GM19397 (cell line): ENCODE data around the gene KIF1A.

Experiments
- ATAC-seq: cut with Tn5 transposase; IDR thresholded peaks from one replicate; pipeline ENCODE4 v1.9.1; 2021; ENCODE audit warnings: mild to moderate bottlenecking, moderate library complexity; ENCODE audit not compliant: unreplicated experiment

Gene KIF1A

DNA sequence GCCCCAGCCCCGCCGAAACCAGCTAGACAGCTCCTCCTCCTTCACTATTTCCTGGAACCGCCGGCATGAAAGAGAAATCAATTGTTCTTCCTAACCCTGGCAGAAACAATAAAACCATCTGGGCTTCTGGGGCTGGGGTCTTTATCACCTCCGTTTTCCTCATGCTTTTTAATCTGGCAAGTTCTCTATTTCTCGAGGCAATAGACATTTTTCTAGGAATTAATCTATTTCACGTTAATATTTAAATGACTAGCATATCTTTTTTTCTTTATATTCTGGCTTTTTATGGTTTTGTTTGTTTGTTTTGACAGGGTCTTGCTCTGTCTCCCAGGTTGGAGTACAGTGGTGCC lies 1.4 kb upstream of the KIF1A start:
- ATAC-seq = no peak

DNA sequence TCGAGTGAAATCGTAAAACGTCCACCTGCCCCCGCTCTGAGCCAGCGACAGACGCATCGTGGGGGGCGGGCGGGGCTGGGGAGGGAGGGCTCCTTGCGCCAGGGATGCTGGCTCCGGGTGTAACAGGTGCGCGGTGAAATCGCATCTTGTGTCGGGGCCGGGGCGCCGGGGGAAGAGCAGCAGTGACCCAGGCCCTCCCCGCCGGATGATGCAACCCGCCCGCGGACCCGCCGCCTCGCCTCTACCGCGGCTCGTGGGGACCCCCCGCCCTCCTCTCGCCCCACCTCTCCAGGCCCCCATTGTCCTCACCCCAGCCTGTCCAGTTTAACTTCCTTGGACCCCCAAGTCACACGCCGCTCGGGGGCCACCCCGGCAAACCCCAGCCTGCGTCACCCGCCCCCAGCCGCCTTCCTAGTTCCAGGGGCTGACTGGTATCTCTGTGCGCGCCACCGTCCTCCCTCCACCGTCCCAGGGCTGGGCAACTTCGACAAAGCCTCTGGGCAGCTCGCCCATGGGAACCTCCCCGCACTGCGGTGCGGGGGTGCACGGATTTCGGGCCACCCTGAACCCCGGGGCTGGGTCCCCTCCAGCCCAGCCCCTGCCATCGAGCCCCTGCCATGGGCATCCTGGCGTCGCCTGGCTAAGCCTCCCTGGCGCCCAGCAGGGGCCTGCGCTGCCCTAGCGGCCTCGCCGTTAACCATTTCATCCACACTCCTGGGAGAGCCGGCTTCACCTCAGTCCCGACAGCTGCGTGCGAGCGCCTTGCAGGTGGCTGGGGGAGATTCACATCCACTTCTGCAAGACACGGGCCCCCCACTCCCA lies 799 bp upstream of the KIF1A start:
- ATAC-seq = no peak

DNA sequence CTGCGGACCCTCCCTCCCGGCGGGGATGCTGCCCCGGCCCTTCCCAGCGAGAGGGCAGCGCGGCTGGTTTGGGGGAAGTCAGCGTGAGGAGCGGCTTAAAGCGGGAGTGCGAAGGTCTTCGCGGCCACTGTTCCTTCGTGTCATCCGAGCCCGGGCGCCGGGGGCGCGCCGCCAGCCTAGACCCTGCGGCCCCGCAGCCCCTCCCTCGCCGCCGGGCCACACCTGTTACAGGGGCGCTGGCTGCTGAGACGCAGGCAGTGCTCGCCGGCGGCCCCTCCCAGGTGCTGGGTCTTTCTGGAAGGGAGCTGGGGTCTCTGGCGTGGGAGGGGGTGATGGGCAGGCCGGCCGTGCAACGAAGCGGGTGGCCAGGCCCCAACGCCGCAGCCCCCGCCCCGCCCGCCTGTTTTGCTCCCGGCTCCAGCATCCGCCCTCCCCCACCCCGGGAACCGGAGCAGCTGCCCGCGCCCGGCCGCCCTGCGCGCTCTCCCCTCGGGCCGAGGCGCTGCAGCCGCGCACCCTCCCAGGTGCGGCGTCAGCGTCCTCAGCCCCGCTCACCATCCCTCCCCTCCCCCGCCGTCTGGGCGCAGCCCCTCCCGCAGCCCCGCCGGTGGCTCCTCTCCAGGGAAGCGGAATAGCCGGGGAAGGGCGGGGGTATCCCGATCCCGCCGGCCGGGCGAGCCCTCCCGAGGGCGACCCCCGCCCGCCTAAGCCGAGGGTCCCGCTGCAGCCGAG lies 727 bp downstream of the KIF1A start:
- ATAC-seq = no peak

DNA sequence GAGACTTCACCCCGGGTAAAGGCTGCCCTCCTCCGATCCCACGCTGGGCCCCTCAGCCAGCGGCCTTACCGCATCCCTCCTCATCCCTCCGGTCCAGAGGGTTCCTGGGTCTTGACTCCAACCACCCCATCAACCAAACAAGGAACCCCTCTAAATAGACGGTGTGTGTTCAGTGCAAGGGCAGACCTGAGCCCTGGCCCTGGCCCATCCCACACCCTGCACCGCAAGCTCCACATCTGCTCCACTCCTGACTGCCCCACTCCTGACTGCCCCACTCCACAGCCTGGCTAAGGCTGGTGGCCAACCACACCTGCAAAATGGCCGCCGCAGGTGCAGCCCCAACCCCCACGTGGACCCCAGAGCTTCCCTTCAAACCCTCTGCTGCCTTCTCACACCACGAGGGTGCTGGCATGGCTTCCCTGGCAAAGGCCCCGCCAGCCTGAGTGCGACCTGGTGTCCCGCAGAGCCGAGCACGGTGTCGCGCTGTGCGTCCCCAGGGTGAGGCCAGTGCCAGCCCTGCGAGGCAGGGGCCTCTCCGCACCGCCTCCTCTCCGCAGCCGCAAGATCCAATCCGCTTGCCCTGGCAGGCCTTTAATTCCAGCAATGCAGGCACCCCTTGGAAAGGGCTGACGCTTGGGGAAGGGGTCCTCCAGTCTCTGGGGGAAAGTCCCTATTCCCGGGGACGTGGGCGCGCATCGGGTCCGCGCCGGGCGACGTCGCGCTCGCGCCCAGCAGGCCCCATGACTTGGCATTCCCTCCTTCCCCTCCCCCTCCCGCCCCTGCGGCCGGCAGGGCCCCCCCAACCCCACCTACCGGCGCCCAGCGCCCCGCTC lies 1.5 kb downstream of the KIF1A start:
- no peak for ATAC-seq

DNA sequence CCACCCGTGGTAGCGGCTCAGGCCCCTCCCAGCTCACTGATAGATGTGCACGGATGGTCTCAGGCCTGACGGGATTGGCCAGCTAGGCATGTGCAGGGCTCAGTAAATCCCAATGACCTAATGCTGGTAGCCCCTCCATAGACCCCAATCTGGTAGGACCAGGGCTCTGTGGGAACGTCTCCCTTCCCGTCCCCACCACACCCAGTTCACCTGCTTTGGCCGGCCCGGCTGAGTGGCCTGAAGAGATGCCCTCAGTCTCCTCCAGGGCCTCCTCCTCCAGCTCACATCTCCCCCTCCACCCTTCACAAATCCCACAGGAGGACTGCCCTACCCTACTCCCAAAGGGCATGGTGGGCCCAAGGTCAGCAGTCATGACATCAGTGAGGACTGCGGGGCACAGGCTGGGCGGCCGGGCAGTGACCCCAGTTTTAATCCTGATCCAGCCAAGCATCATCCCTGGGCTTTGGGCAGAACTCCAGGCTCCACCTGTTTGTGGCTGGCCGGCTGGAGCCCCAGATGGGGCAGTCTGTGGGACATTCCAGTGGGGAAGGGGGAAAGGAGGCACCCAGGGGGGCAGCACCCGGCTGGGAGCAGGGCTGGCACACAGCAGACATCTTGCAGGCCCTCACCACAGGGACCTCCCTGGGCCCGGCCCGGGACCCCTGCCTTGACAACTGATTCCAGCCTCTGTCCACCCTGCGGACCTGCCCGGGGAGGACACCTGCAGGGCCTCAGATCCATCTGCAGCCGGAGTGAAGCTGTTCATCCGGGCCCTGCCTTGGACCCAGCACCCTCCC lies 2.3 kb downstream of the KIF1A start:
- ATAC-seq = no peak

DNA sequence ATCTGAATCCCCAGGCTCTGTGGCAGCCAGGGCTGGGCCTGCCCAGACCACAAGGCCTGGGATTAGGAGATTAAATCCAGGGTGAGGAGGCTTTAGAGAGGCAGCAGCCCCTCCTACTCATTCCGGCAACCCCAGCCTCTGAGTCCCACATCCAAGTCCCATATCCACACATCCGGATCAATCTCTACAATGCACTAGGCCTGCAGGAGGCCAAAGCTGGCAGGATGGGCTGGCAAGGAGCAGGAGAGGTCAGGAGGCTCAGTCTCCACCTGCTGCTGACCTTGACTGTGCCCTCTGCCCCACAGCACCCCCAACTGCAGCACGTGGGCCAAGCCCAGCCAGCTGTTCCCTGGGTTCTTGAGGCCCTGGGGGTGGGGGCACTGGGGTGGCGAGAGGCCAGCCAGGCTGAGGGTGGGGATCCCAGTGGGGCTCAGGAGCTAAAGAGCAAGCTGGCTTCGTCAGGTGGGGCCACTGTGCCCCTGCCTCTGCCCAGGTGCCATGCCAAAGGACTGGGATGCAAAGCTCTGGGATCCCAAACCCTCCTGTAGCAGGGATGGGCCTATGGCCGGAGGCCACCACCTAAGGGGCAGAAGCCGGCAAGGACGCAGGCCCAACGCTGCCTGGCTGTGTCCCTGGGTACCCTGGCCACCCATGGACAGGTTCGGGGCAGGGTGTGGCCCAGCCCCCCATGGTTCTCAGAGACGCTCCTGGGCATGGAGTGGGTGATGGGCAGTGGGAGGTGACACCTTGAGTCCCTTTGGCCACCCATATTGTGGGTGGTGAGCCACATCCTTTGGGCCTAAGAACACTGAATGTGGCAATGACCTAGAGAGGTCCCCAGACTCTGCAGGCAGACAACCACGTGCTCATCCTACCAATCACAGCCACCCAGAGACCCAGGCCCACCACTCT lies 3.2 kb downstream of the KIF1A start:
- no peak for ATAC-seq

DNA sequence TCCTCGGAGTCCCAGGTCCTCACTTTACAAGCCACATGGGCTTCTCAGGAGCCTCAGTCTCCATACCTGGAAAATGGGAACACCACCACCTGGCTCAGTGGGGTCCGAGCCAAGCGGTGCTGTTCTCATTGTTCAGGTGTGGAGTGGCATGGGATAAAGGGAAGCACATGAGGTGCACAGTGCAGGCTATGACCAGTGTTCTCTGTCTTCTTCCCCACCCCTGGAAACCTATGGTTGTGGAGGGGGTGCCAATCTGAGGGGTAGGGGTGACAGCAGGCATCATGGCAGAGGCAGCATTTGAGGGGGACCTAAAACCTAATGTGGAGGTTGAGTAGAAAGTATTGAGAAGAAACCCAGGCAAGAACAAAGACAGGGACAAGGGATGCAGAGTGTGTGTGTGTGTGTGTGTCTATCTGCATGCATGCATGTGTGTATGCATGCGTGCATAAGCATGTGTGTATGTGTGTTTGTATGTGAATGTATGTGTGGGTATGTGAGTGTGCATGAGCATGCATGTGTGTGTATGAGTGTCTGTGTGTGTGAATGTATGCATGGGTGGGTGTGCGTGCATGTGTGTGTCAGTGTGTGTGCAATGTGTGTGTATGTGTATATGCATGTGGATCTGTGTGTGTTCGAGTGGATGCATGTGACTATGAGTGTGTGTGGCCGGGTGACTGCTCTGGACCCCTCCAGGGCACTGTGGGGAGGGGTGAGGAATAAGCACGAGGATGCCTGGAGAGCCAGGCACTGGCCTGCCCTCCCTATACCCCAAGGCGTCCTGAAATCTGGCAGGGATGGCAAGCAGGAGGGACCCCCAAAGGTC lies 4.0 kb downstream of the KIF1A start:
- no peak for ATAC-seq

DNA sequence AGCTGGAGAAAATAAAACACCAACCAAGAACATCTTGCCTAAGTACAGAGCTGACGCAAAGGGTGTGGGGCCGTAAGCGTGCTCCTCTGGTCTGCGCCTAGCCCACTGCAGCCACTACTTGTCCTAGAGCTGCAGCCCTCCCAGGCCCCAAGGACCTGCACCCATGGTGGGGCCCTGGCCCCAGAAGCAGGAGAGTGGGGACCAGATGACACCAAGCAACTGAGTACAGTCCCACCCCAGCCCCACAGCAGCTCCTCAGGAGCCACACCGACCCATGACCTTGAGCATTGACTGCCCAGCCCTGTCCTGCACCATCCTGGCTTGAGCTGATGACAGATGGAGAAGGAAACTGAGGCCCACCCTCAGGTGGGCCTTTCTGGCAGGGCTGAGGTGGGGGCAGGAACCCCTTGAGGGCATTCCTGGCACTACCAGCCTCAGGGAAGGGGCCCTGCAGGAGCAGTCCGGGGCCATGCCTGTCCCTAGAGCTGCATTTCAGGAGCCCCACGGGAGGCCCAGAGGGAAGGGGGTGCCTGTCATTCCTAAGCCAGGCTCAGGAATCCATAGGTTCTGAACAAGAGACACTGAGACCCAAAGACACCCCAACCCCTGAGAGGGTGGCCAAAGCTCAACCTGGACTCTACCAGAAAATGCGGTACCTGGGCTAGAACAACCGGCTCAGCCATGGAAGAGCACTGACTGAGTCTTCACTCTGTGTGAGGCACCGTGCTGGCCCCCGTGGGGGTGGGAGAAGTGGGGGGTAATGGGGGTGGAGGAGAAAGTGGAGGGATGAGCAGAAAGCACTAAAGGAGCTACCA lies 4.9 kb downstream of the KIF1A start:
- no peak for ATAC-seq

DNA sequence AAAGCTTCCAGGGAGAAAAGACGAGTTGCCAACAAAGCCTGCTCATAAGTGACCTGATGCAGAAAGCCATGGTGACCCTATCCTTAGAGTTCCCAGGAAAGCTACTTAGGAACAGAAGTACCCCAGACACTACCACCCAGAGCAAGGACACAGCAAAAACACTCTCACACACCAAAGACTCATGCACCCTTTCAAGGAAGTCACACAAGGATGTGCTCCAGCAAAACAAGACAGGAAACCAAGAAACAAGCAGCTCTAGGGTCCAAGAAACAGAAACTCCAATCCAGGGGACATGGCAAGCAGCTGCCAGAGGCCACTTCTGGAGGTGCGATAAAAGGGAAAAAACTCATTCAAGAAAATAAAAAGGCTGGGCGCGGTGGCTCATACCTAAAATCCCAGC lies 5.7 kb downstream of the KIF1A start:
- ATAC-seq = no peak

DNA sequence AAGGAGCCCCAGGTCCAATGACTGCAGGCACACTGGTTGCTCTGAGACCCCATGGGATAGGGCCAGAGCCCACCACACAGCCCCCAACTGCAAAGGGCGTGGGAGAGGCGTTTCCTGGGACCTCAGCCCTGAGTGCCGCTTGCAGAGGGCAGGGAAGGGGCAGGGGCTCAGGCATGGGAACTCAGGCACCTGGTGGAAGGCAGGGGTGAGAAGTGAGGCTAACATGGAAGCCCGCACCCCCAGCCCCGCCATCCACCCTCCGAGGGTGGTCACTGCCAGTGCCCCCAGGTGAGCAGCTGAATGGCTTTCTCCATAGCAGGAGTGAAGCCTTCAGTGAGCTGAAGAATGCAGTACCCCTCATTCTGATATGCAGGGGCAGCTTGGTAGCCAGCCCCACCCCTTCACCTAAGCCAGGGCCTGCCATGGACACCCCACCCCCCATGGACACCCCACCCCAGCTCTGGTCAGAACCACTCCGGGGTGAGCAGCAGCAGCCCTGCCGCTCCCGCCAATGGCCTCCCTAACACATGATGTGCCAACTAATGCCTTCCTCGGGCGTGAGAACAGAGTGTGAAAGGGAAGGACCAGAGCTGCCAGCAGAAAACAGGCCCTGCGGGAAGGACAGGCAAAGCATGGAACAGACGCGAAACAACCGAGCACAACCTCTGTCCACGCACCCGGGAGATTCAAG lies 6.6 kb downstream of the KIF1A start:
- ATAC-seq = no peak

DNA sequence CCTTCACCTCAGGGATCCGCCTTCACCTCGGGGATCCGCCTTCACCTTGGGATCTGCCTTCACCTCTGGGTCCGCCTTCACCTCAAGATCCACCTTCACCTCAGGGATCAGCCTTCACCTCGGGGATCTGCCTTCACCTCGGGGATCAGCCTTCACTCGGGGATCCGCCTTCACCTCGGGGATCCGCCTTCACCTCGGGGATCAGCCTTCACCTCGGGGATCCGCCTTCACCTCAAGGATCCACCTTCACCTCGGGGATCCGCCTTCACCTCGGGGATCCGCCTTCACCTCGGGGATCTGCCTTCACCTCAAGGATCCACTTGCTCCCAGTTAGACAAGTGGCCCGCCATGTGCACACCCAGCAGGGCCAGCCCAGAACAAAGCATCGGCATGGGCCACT lies 7.3 kb downstream of the KIF1A start:
- no peak for ATAC-seq

DNA sequence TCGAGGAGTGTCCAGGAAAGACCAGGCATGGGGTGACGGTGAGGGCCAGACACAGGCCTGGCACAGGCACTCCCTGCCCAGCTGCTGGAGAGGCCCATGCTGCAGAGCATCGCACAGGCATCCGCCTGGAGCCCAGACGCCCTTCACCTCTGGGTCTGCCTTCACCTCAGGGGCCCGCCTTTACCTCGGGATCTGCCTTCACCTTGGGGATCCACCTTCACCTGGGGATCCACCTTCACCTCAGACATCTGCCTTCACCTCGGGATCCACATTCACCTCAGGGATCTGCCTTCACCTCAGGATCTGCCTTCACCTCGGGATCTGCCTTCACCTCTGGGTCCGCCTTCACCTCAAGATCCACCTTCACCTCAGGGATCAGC lies 7.7 kb downstream of the KIF1A start:
- no peak for ATAC-seq

DNA sequence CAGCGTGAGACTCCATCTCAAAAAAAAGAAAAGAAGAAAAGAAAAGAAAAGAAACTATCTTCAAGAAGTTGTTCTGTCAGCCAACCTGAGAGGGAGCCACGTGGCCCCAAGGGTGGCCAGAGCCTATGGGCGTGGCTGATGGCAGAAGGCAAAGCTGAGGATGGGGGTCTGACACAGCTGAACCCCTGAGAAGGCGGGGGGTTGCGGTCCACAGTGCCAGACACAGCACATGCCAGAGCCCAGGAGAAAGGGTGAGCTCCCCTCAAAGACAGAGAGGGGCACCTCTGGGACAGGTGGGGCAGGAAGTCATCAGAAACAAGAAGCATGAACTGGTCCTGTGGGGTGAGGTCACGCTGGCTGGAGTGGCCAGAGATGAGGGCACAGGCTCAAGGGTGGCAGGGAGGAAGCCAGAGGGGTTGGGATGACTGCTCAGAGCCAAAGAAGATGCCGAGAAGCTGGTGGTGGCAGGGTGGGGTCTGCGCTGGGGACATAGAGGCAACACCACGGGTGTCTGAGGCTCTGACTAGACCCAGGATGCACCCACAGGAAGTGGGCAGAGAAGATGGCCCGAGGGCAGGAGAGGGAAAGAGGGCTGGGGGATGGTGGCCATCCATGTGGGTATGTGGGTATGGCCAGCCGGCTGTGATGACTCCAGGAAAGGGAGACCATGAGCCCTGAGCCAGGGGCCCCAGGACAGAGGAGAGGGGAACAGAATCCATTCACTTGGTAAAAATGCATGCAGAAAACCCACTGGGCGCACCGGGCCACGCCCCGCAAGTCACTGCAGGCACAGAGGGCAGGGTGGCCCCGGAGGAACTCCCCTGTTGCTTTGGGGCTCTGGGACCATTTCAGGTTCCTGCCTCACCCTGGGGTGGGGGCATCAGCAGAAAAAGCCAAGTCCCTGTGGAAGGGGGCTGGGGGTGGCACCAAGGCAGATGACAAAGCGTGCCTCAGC lies 8.4 kb downstream of the KIF1A start:
- no peak for ATAC-seq

DNA sequence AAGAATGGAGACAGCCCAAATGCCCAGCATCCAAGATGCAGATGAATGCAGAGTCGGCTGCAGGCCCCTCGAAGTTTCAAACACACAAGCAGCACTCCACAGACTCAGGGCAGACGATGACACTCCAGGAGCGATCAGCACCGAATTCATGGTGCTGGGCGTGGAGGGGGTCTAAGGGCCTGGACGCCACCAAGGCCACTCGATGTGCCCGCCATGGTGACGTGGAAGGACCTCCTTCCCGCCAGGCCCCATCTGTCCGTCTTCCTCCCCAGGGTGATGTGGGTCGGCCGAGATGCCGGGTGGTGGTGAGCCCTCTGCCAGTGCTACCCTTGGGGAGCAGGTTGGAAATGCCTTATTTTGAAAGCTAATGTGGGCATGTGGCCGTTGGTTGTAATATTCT lies 9.4 kb downstream of the KIF1A start:
- no peak for ATAC-seq

DNA sequence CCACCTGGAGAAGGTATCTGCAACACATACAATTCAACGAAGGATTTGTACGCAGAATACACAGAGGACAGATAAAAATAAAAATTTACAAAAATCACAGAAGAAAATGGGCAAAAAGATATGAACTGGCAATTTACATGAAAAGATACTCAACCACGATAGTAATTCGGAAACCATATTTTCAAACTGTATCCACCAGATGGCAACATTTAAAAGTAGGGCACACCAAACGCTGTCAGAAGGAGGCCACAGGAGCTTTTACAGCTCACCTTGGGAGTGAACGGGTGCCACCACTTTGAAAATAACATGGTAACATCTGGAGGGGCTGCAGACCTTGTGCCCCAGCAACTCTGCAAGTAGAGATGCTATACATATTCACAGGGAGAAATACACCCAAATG lies 9.8 kb downstream of the KIF1A start:
- no peak for ATAC-seq

DNA sequence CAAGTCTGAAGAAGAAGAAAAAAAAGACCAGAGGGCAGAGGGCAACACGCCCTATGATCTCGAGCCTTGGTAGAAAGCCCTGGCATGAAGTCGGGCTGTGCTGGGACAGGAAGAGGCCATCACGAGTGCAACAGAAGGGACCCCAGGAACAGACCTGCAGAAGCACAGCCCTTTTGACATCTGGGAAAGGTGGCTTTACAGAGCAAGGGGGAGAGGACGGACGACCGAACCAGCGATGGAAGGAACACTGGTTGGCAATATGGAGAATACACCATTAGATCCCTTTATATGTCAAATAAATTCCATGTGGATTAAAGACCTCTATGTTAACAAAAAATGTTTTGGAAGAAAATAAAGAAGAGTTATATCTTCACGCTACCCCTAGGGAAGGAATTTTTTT lies 10.7 kb downstream of the KIF1A start:
- no peak for ATAC-seq

DNA sequence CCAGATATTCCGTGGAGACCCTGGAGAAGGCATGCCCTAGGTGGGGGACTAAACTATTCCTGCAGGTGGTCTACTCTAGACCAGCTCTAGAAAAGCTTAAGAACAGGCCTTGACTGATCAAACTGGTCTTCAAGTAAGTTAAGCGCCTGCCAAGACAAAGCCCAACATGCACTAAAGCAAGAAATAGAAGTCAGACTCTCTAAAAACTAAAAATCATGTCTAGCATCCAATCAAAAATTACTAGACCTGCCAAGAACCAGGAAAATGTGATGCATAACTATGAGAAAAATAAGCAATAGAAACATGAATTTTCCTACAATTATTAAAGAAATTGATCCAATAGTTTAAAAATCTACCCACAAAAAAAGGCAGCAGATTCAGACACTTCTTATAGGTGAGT lies 13.6 kb downstream of the KIF1A start:
- no peak for ATAC-seq
